ENCODE measurements around the gene MEI4. TPM values are rescaled to one million over a fixed set of nuclear protein-coding genes. Genes with fewer than 3 reads are reported as not detected.

The MEI4 gene
- not detected in 2 replicates for total RNA-seq

DNA sequence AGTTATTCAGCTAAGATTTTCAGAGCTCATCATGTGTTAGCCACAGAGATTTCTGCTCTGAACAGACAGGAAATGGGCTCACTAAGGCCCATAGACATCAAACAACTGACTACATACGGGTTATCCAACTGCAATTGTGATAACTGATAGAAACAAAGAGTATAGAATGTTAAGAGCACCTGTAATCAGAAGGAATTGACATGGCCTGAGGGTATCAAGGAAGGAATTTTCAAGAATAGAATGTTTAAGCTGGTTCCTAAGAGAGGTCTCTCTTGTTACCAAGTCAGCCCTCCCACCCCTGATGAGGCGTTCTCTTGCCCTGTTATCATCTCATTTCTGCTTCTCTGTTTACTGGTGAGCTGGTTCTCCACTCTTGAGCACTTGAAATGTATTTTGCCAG is at the start of gene MEI4:
Gene MEI4, plus strand, starts transcription at position 301 of the 400 bp plus-strand sequence. CDS start 37,633 bp downstream, outside the sequence.

Other genes with a start within 250 kb of the MEI4 start
- 0.32 and 8.7 TPM in 2 replicates for gene HTR1B, start 189.5 kb upstream of the MEI4 start, total RNA-seq

Data from epithelial cell of alveolus of lung (primary cell).